Fibroblast of lung (primary cell): ENCODE measurements around the gene ZNF764. TPM values are rescaled to one million over a fixed set of nuclear protein-coding genes. Genes with fewer than 3 reads are reported as not detected.

Experiments used
- DNase-seq, 2 donors: peaks; one replicate each; pipeline versions ENCODE4 v3.0.0 to v3.0.0-alpha.2; 2010; ENCODE audit warnings: low read depth in 2 of 2
- H2AFZ ChIP-seq: 2 replicates; pipeline ENCODE4 v1.5.1; 2012; ENCODE audit warnings: low read length, control low read depth, inconsistent platforms
- H3K27ac ChIP-seq: 2 replicates; pipeline ENCODE4 v1.5.1; 2011; ENCODE audit warnings: low read length, control low read depth; ENCODE audit not compliant: insufficient read depth
- H3K27me3 ChIP-seq: 2 replicates; pipeline ENCODE4 v1.5.1; 2011; ENCODE audit warnings: mild to moderate bottlenecking, low read length; ENCODE audit not compliant: control insufficient read depth, insufficient read depth
- H3K36me3 ChIP-seq: 2 replicates; pipeline ENCODE4 v1.5.1; 2011; ENCODE audit warnings: low read length; ENCODE audit not compliant: control insufficient read depth, insufficient read depth
- H3K4me1 ChIP-seq: 2 replicates; pipeline ENCODE4 v1.5.1; 2011; ENCODE audit warnings: low read length; ENCODE audit not compliant: control insufficient read depth, insufficient read depth; ENCODE audit errors: extremely low read depth
- H3K4me2 ChIP-seq: 2 replicates; pipeline ENCODE4 v1.5.1; 2011; ENCODE audit warnings: low read length, control low read depth; ENCODE audit not compliant: insufficient read depth; ENCODE audit errors: extremely low read depth
- H3K4me3 ChIP-seq, 4 experiments: fragments of 200-600 bp in 1 of 4; sonication (generic) in 1 of 4; replicated peaks in 1 of 4; 2 replicates each; pipeline ENCODE4 v1.5.1; 2011 to 2016; ENCODE audit warnings: low read length in 4 of 4, low read depth in 3 of 4, mild to moderate bottlenecking in 3 of 4, control low read depth in 2 of 4, inconsistent platforms in 1 of 4, mixed read lengths in 1 of 4; ENCODE audit not compliant: insufficient read depth in 1 of 4; ENCODE audit errors: control extremely low read depth in 1 of 4
- H3K79me2 ChIP-seq: 2 replicates; pipeline ENCODE4 v1.5.1; 2012; ENCODE audit warnings: mild to moderate bottlenecking, low read length, inconsistent platforms; ENCODE audit not compliant: control insufficient read depth, insufficient read depth
- H3K9ac ChIP-seq: 2 replicates; pipeline ENCODE4 v1.5.1; 2011; ENCODE audit warnings: mild to moderate bottlenecking, low read length, control low read depth; ENCODE audit not compliant: insufficient read depth
- H3K9me3 ChIP-seq: 2 replicates; pipeline ENCODE4 v1.5.1; 2012; ENCODE audit warnings: low read depth, low read length; ENCODE audit not compliant: control insufficient read depth, insufficient read depth
- H4K20me1 ChIP-seq: 2 replicates; pipeline ENCODE4 v1.5.1; 2011; ENCODE audit warnings: low read length; ENCODE audit not compliant: control insufficient read depth, insufficient read depth; ENCODE audit errors: extremely low read depth
- CTCF ChIP-seq, 2 donors: IDR thresholded peaks in 1 of 2; conservative IDR thresholded peaks in 1 of 2; 1 replicate in 1 of 2; 2 replicates in 1 of 2; pipeline ENCODE4 v1.5.1; 2011 to 2012; ENCODE audit warnings: low read length in 2 of 2, control low read depth in 1 of 2, inconsistent platforms in 1 of 2, low read depth in 1 of 2, mild to moderate bottlenecking in 1 of 2
- EZH2 ChIP-seq: IDR thresholded peaks from 2 replicates; pipeline ENCODE4 v1.5.1; 2012; ENCODE audit warnings: low read length, control low read depth, mild to moderate bottlenecking; ENCODE audit errors: missing control alignments
- polyA plus RNA-seq, 2 donors: library from polyadenylated mRNA; depleted of rRNA in 1 of 2; stranded (reverse) in 1 of 2; unstranded in 1 of 2; fragments of >200 nt; gene quantifications; 2 replicates each; pipeline ENCODE4 v1.2.1, GENCODE V29; 2011 to 2012; ENCODE audit warnings: missing spikeins in 1 of 2
- total RNA-seq: library from RNA; depleted of rRNA; stranded (reverse); fragments of >200 nt; gene quantifications from 2 replicates; pipeline ENCODE4 v1.2.1, GENCODE V29; 2014

The ZNF764 gene
- total and polyA plus RNA-seq, 2 donors (not counting 1 experiment from before 2014, with no cell fraction given), result 2.4 to 3.1 TPM

DNA sequence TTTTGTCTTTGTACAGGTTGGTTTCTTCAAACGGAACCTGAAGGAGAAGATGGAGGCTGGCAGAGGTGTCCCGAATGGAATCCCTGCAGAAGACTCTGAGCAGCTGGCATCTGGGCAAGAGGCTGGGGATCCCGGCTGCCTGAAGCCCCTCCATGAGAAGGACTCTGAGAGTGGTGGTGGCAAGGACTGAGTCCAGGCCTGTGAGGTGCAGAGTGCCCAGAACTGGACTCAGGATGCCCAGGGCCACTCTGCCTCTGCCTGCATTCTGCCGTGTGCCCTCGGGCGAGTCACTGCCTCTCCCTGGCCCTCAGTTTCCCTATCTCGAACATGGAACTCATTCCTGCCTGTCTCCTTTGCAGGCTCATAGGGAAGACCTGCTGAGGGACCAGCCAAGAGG is 36.7 kb downstream of the ZNF764 start:
- TF ChIP-seq EZH2 (no peak), CTCF (conservative IDR thresholded peaks at IDR 0.05 in 1 of 2, IDR thresholded peaks at IDR 0.05 in 1 of 2; ENCODE audit: low read depth in 1 of 2, low read length in 2 of 2) (no peak)
- H2AFZ ChIP-seq, result no peak overlapping the region
- H3K4me2 ChIP-seq, result no peak overlapping the region
- H3K27me3 ChIP-seq, result no peaks in the 10 kb centered on the region
- DNase-seq, result no peak
- H4K20me1 ChIP-seq, result no peaks in the 10 kb centered on the region
- no peak overlapping the region for H3K4me3 ChIP-seq
- no peaks in the 10 kb centered on the region for H3K9me3 ChIP-seq
- no peaks in the 10 kb centered on the region for H3K79me2 ChIP-seq
- peaks cover 7% of the 10 kb centered on the region for H3K36me3 ChIP-seq
- H3K9ac ChIP-seq, result no peak overlapping the region
- H3K27ac ChIP-seq, result no peak overlapping the region
- no peaks in the 10 kb centered on the region for H3K4me1 ChIP-seq

DNA sequence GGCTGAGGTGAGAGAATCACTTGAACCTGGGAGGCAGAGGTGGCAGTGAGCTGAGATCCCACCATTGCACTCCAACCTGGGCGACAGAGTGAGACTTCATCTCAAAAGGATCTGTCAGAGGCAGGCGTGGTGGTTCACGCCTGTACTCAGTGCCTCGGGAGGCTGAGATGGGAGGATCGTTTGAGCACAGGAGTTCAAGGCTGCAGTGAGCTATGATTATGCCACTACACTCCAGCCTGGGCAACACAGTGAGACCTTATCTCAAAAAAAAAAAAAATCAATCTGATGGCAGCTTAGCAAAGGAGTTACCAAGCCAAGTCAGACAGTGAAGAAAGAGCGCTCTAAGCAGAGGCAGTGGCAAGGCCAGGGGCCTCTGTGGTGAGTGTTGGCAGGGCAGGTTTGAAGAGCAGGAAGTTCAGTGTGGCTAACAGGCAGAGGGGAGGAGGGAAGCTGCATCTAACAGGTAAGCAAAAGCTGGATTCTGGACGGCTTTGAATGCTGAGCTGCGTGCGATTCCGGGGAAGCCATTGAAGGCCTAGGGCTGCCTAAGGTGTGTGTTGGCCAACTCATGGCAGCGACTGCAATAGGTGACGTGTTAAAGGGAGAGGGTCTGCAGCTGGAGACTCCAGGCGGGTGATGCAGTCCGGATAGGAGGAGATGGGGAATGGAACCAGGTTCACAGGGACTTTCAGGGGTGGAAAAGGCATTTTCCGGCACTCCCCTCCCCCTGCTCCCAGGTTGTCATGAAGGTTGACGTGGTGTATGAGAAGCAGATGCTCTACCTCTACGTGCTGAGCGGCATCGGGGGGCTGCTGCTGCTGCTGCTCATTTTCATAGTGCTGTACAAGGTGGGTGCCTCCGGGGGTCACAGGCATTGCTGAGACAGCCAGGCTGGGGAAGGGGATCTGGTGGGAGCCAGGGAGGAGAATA is 38.8 kb downstream of the ZNF764 start:
- H3K79me2 ChIP-seq, result no peaks in the 10 kb centered on the region
- no peak for DNase-seq

More for the DNA sequence above, 38.8 kb downstream of the ZNF764 start:
- TF ChIP-seq EZH2 (no peak), CTCF (conservative IDR thresholded peaks at IDR 0.05 in 1 of 2, IDR thresholded peaks at IDR 0.05 in 1 of 2; ENCODE audit: low read depth in 1 of 2, low read length in 2 of 2) (no peak)
- H3K4me2 ChIP-seq, result no peak overlapping the region
- no peaks in the 10 kb centered on the region for H4K20me1 ChIP-seq
- peaks cover under 1% of the 10 kb centered on the region for H3K36me3 ChIP-seq
- no peak overlapping the region for H3K4me3 ChIP-seq
- no peak overlapping the region for H3K27ac ChIP-seq
- H3K9ac ChIP-seq, result no peak overlapping the region
- H3K4me1 ChIP-seq, result no peaks in the 10 kb centered on the region
- H3K27me3 ChIP-seq, result no peaks in the 10 kb centered on the region
- H2AFZ ChIP-seq, result no peak overlapping the region
- no peaks in the 10 kb centered on the region for H3K9me3 ChIP-seq
